Stimulated activated naive B cell treated with anti-CD40 and anti-IgM and Interleukin-4, amounts not matched to agents 10 μg/mL and 1 μg/mL and 100 μg/mL, for 72 hours (primary cell): ENCODE measurements around the gene CCDC17.

Experiments
- ATAC-seq, 2 donors: fragments of 150-1000 bp; cut with Tn5 transposase; replicated peaks; 2 replicates each; pipeline ENCODE4 v1.10.0; 2021; ENCODE audit warnings: moderate library complexity in 1 of 2
- DNase-seq: peaks from one replicate; pipeline ENCODE4 v3.0.0; 2021
- H3K27ac Mint-ChIP-seq: one replicate; pipeline ENCODE4 v1.8.0; 2022; ENCODE audit warnings: mild to moderate bottlenecking, mixed read lengths
- H3K27me3 Mint-ChIP-seq, 2 donors: one replicate each; pipeline ENCODE4 v1.8.0; 2022; ENCODE audit warnings: mixed read lengths in 2 of 2
- H3K36me3 Mint-ChIP-seq, 2 donors: one replicate each; pipeline ENCODE4 v1.8.0; 2022; ENCODE audit warnings: mixed read lengths in 2 of 2, mild to moderate bottlenecking in 1 of 2
- H3K4me1 Mint-ChIP-seq, 2 donors: one replicate each; pipeline ENCODE4 v1.8.0; 2022; ENCODE audit warnings: mixed read lengths in 2 of 2, mild to moderate bottlenecking in 1 of 2
- H3K4me3 Mint-ChIP-seq, 2 donors: one replicate each; pipeline ENCODE4 v1.8.0; 2022; ENCODE audit warnings: mild to moderate bottlenecking in 2 of 2, mixed read lengths in 2 of 2, moderate library complexity in 1 of 2
- H3K9me3 Mint-ChIP-seq, 2 donors: one replicate each; pipeline ENCODE4 v1.8.0; 2022; ENCODE audit warnings: mixed read lengths in 2 of 2, mild to moderate bottlenecking in 1 of 2

Gene CCDC17

GRCh38 chr1:45643978-45644377, 20.1 kb upstream of the CCDC17 start:
- no peak overlapping the region for H3K27ac Mint-ChIP-seq
- H3K27me3 Mint-ChIP-seq: no peaks in the 10 kb centered on the region
- no peak overlapping the region for H3K4me3 Mint-ChIP-seq
- H3K4me1 Mint-ChIP-seq: peaks cover 10 to 33% of the 10 kb centered on the region in 2 donors
- ATAC-seq (no peak), DNase-seq (no peak)
- H3K9me3 Mint-ChIP-seq: no peaks in the 10 kb centered on the region
- peaks cover 40 to 49% of the 10 kb centered on the region in 2 donors for H3K36me3 Mint-ChIP-seq

DNA sequence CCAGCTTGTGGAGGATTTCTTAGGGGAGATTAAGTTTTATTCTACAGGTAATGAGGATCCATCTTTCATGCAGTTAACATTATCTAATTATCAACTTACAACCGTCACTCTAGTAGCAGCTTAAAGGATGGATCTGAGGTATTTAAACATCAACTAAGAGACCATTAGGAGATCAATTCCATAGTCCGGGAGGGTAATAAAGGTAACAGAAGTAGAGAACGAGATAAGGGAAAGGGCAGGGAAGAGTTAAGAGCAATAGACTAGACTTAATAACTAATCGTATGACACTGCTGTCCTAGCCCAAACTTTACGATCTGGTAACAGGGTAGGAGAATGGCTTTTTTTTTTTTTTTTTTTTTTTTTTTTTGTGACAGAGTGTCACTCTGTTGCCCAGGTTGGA, 19.5 kb upstream of the CCDC17 start:
- ATAC-seq (no peak), DNase-seq (no peak)
- H3K4me3 Mint-ChIP-seq: no peak overlapping the region
- H3K4me1 Mint-ChIP-seq: peaks cover 8 to 31% of the 10 kb centered on the region in 2 donors
- H3K27me3 Mint-ChIP-seq: no peaks in the 10 kb centered on the region
- H3K36me3 Mint-ChIP-seq: peaks cover 38 to 47% of the 10 kb centered on the region in 2 donors
- H3K27ac Mint-ChIP-seq: no peak overlapping the region
- H3K9me3 Mint-ChIP-seq: no peaks in the 10 kb centered on the region

GRCh38 chr1:45640293-45640692, 16.4 kb upstream of the CCDC17 start:
- H3K4me3 Mint-ChIP-seq: no peak overlapping the region
- H3K36me3 Mint-ChIP-seq: peaks cover 19 to 27% of the 10 kb centered on the region in 2 donors
- ATAC-seq (no peak), DNase-seq (no peak)
- no peaks in the 10 kb centered on the region for H3K27me3 Mint-ChIP-seq
- peaks cover 2 to 12% of the 10 kb centered on the region in 2 donors for H3K4me1 Mint-ChIP-seq
- no peaks in the 10 kb centered on the region for H3K9me3 Mint-ChIP-seq
- H3K27ac Mint-ChIP-seq: no peak overlapping the region

DNA sequence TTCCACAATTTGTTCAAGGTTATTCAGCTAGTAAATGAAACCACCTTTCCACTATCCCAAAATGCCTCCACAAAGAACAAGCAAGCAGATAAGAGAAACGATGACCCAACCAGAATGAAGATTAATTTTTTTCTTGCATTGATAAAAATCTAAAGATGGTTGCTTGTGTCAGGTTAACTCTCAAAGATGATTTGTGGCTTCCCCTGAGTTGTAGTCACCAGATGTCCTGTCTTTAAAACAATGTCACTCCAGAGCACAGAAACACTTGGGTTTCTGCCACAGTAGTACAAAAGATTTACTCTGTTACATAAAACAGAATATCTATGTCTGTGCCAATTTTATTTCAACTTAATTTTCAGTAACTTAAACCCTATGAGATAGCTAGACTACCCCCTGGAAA, 11.4 kb upstream of the CCDC17 start:
- H3K4me1 Mint-ChIP-seq: no peaks in the 10 kb centered on the region
- DNase-seq: no peak
- H3K27me3 Mint-ChIP-seq: no peaks in the 10 kb centered on the region
- no peaks in the 10 kb centered on the region for H3K9me3 Mint-ChIP-seq
- no peak for ATAC-seq
- peaks cover 22% of the 10 kb centered on the region in 2 donors for H3K36me3 Mint-ChIP-seq
- H3K4me3 Mint-ChIP-seq: no peak overlapping the region
- H3K27ac Mint-ChIP-seq: no peak overlapping the region

- ATAC-seq (no peak), DNase-seq (no peak)
- Mint-ChIP-seq H3K27ac (no peak overlapping the region), H3K9me3 (no peaks in the 10 kb centered on the region), H3K4me3 (no peak overlapping the region), H3K36me3 (peaks cover 42% of the 10 kb centered on the region in 2 donors), H3K27me3 (no peaks in the 10 kb centered on the region), H3K4me1 (no peaks in the 10 kb centered on the region)
These were observed 6.6 kb upstream of the CCDC17 start for GRCh38 chr1:45630429-45630828.

DNA sequence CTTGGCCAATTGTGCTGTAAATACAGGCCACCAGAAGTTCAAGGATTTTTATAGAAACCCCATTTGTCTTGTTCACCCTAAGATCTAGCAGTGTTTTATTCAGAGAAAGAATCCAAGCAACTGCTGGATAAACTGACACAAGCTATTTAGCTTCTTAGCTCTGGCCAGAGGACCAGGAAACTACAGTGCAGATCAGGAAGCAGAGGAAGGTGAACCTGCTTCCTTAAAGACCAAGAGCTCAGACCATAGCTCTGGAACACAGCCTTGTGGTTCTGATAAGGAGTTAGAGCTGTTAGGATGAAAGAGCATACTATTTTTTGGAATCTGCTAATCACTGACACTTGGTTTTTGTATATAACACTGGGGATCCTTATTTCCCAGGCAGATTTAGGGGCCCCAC, 5.2 kb upstream of the CCDC17 start:
- ATAC-seq (no peak), DNase-seq (no peak)
- Mint-ChIP-seq H3K4me3 (no peak overlapping the region), H3K27me3 (no peaks in the 10 kb centered on the region), H3K4me1 (no peaks in the 10 kb centered on the region), H3K27ac (no peak overlapping the region), H3K36me3 (peaks cover 41 to 53% of the 10 kb centered on the region in 2 donors), H3K9me3 (no peaks in the 10 kb centered on the region)

DNA sequence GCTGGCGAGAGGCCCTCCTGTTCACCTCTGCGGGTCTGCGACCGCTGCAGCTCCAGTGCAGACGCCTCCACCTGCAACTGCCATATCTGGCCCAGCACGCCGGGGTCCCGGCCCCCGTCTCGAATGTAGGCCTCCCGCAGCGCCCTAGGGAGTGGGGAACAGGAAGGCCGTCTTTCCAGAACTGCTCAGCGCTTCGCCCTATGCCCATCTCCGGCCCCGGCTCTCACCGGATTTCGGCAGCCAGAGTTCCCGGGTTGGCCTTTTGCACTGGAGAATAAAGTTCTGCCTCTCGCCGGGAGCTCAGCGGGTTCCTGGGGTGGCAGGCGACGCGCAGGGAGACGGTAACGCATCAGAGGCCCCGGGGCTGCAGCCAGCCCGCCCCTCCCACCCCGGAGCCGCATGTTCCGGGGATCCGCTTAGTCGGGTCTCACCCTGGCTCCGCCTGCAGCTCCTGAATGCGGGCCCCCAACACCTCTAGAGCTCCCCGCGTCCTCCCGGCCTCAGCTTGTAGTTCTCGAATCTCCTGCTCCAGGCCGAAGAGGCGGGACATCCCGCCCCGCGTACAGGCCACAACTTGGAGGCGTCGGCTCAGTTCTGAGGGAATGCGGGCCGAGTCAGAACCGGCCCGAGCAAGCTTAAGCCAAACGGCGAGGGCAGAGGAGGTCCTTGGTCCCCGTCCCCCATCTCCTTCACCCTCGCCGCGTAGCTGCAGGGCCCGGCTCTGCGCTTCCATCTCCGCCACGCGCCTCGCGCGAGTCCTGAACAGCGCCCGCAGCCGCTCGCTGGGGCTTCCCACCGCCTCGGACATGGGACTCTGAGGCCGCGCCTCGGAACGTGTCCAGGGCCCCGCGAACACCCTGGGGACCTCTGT, 1.1 kb downstream of the CCDC17 start:
- peaks cover 5 to 12% of the 10 kb centered on the region in 2 donors for H3K4me1 Mint-ChIP-seq
- DNase-seq: no peak
- H3K27me3 Mint-ChIP-seq: no peaks in the 10 kb centered on the region
- no peaks in the 10 kb centered on the region for H3K9me3 Mint-ChIP-seq
- H3K4me3 Mint-ChIP-seq: no peak overlapping the region
- ATAC-seq: no peak
- peak overlapping the region; percentile 47 for H3K27ac Mint-ChIP-seq
- peaks cover 41 to 57% of the 10 kb centered on the region in 2 donors for H3K36me3 Mint-ChIP-seq

- no peaks in the 10 kb centered on the region for H3K9me3 Mint-ChIP-seq
- peak overlapping the region; percentile 65 for H3K27ac Mint-ChIP-seq
- peak overlapping the region in 1 of 2 donors; percentile 13 for H3K4me3 Mint-ChIP-seq
- DNase-seq (no peak), ATAC-seq (peak; percentile 5 to 13)
- no peaks in the 10 kb centered on the region for H3K27me3 Mint-ChIP-seq
- H3K4me1 Mint-ChIP-seq: peaks cover 7 to 12% of the 10 kb centered on the region in 2 donors
- peaks cover 42 to 58% of the 10 kb centered on the region in 2 donors for H3K36me3 Mint-ChIP-seq
These were observed 1.8 kb downstream of the CCDC17 start for GRCh38 chr1:45621895-45622523.

DNA sequence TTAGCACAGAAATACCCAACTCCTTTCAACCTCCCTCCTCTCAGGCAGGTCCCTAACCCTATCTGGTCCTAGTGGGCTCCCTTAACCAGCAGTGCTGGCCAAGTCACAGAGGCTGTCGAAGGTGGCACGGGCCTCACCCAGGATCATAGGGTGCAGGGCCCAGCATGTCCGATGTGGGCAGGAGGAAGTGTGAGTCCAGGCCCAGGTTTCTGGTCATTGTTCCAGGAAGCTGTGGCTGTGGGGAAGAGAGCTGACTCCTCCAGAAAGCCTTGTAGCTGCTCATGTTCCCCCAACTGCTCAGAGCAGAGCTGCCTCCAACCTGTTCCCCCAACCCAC, 2.4 kb downstream of the CCDC17 start:
- Mint-ChIP-seq H3K4me3 (no peak overlapping the region), H3K9me3 (no peaks in the 10 kb centered on the region), H3K36me3 (peaks cover 42 to 60% of the 10 kb centered on the region in 2 donors), H3K27me3 (no peaks in the 10 kb centered on the region), H3K27ac (peak overlapping the region; percentile 65), H3K4me1 (peaks cover 7 to 12% of the 10 kb centered on the region in 2 donors)
- ATAC-seq: peak; percentile 25 to 31
- DNase-seq: no peak

- DNase-seq (no peak), ATAC-seq (peak; percentile 3 to 21)
- Mint-ChIP-seq H3K4me3 (no peak overlapping the region), H3K27me3 (no peaks in the 10 kb centered on the region), H3K9me3 (no peaks in the 10 kb centered on the region), H3K36me3 (peaks cover 42 to 63% of the 10 kb centered on the region in 2 donors), H3K4me1 (peaks cover 11 to 18% of the 10 kb centered on the region in 2 donors), H3K27ac (peak overlapping the region; percentile 91)
These were observed 3.0 kb downstream of the CCDC17 start for GRCh38 chr1:45620588-45621500.

- Mint-ChIP-seq H3K27me3 (no peaks in the 10 kb centered on the region), H3K27ac (peak overlapping the region; percentile 9), H3K4me3 (no peak overlapping the region), H3K4me1 (peaks cover 17 to 33% of the 10 kb centered on the region in 2 donors), H3K9me3 (no peaks in the 10 kb centered on the region), H3K36me3 (peaks cover 50 to 66% of the 10 kb centered on the region in 2 donors)
- ATAC-seq: no peak
- no peak for DNase-seq
These were observed 4.5 kb downstream of the CCDC17 start for GRCh38 chr1:45619149-45619921.

GRCh38 chr1:45617618-45618017, 6.2 kb downstream of the CCDC17 start:
- peaks cover 17 to 35% of the 10 kb centered on the region in 2 donors for H3K4me1 Mint-ChIP-seq
- ATAC-seq (no peak), DNase-seq (no peak)
- no peaks in the 10 kb centered on the region for H3K9me3 Mint-ChIP-seq
- H3K4me3 Mint-ChIP-seq: no peak overlapping the region
- H3K27me3 Mint-ChIP-seq: no peaks in the 10 kb centered on the region
- peaks cover 48 to 66% of the 10 kb centered on the region in 2 donors for H3K36me3 Mint-ChIP-seq
- no peak overlapping the region for H3K27ac Mint-ChIP-seq

DNA sequence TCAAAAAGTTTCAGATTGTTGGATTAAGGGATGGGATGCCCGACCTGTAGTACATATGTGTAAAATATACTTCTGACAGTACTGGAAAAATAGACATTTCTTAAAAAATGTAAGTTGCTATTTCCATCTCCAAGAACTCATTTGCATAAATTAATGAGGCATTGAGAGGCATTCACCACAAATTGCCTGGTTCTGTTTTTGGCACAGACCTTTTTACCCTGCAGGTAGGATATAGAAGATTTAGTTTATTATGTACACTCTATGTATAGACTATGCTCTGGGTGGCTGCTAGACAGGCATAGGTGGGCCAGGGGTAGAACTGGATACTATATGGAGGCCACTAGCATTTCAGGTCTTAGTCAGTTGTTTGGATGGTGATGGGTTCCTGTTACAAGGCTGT, 8.0 kb downstream of the CCDC17 start:
- H3K4me1 Mint-ChIP-seq: peaks cover 14 to 24% of the 10 kb centered on the region in 2 donors
- no peak overlapping the region for H3K27ac Mint-ChIP-seq
- no peak overlapping the region for H3K4me3 Mint-ChIP-seq
- H3K27me3 Mint-ChIP-seq: no peaks in the 10 kb centered on the region
- H3K36me3 Mint-ChIP-seq: peaks cover 50 to 66% of the 10 kb centered on the region in 2 donors
- ATAC-seq: peak; percentile 69 to 85
- no peaks in the 10 kb centered on the region for H3K9me3 Mint-ChIP-seq
- no peak for DNase-seq
